NAMALWA (cell line): Measurements from ENCODE around the gene PSMA5.
"Not testable (repeated sequence)": the region's sequence is repeated elsewhere in the genome, so short reads cannot be mapped to it uniquely, and the experiment has no call there.

Experiments
- DNase-seq: peaks from one replicate; pipeline ENCODE4 v3.0.0-alpha.2; 2015; ENCODE audit warnings: low spot score

PSMA5 gene

GRCh38 chr1:109392037-109392787 is 34.0 kb downstream of the PSMA5 start:
- no peak for DNase-seq

GRCh38 chr1:109391626-109392025 is 34.6 kb downstream of the PSMA5 start:
- peak; percentile 58 for DNase-seq

GRCh38 chr1:109391157-109391556 is 35.1 kb downstream of the PSMA5 start:
- no peak for DNase-seq

- no peak for DNase-seq
Measured at GRCh38 chr1:109389638-109390341, 36.5 kb downstream of the PSMA5 start.

- no peak for DNase-seq
Measured at GRCh38 chr1:109388884-109389637, 37.2 kb downstream of the PSMA5 start.

GRCh38 chr1:109388208-109388711 is 38.0 kb downstream of the PSMA5 start:
- DNase-seq = no peak

GRCh38 chr1:109386054-109386717 is 40.1 kb downstream of the PSMA5 start:
- DNase-seq = no peak

GRCh38 chr1:109385417-109385816 is 40.8 kb downstream of the PSMA5 start:
- no peak for DNase-seq

GRCh38 chr1:109383854-109384253 is 42.4 kb downstream of the PSMA5 start:
- no peak for DNase-seq

- DNase-seq = no peak
Measured at GRCh38 chr1:109383087-109383779, 43.0 kb downstream of the PSMA5 start.

GRCh38 chr1:109381573-109381972 is 44.7 kb downstream of the PSMA5 start:
- no peak for DNase-seq

- DNase-seq = no peak
Measured at GRCh38 chr1:109379907-109380306, 46.3 kb downstream of the PSMA5 start.

- no peak for DNase-seq
Measured at GRCh38 chr1:109379422-109379821, 46.8 kb downstream of the PSMA5 start.

- no peak for DNase-seq
Measured at GRCh38 chr1:109377698-109378097, 48.5 kb downstream of the PSMA5 start.

GRCh38 chr1:109373696-109374095 is 52.6 kb downstream of the PSMA5 start:
- not testable (repeated sequence) for DNase-seq

GRCh38 chr1:109373126-109373525 is 53.1 kb downstream of the PSMA5 start:
- DNase-seq = no peak

- DNase-seq = no peak
Measured at GRCh38 chr1:109372281-109372680, 54.0 kb downstream of the PSMA5 start.

GRCh38 chr1:109371341-109371739 is 54.9 kb downstream of the PSMA5 start:
- DNase-seq = no peak

GRCh38 chr1:109370712-109371340 is 55.4 kb downstream of the PSMA5 start:
- DNase-seq = no peak

GRCh38 chr1:109369167-109369746 is 57.0 kb downstream of the PSMA5 start:
- DNase-seq = no peak

GRCh38 chr1:109368464-109368863 is 57.8 kb downstream of the PSMA5 start:
- DNase-seq = no peak
